Neural crest cell (in vitro differentiated cells): ENCODE measurements around the gene IPCEF1. TPM values are rescaled to one million over a fixed set of nuclear protein-coding genes. Genes with fewer than 3 reads are reported as not detected.

ENCODE experiments used
- DNase-seq: peaks from one replicate; pipeline ENCODE4 v3.0.0; 2021; ENCODE audit warnings: low read depth, mixed read lengths, low spot score
- H3K27ac Mint-ChIP-seq: one replicate; pipeline ENCODE4 v1.8.0; 2021; ENCODE audit warnings: mild to moderate bottlenecking, mixed read lengths; ENCODE audit not compliant: unreplicated experiment
- H3K27me3 Mint-ChIP-seq: 2 replicates; pipeline ENCODE4 v1.8.0; 2021; ENCODE audit warnings: low read depth, mild to moderate bottlenecking, mixed read lengths
- H3K36me3 Mint-ChIP-seq: 2 replicates; pipeline ENCODE4 v1.8.0; 2021; ENCODE audit warnings: low read depth, mild to moderate bottlenecking, mixed read lengths
- H3K4me1 Mint-ChIP-seq: 2 replicates; pipeline ENCODE4 v1.8.0; 2021; ENCODE audit warnings: mixed read lengths
- H3K4me3 Mint-ChIP-seq: one replicate; pipeline ENCODE4 v1.8.0; 2021; ENCODE audit warnings: mild to moderate bottlenecking, mixed read lengths
- H3K9me3 Mint-ChIP-seq: 2 replicates; pipeline ENCODE4 v1.8.0; 2021; ENCODE audit warnings: mixed read lengths
- total RNA-seq: library from RNA; stranded (reverse); gene quantifications from 2 replicates; pipeline ENCODE4 v1.2.1, GENCODE V29; 2021
- TF ChIP-seq, protein P1 (sequence below): fragments of 200-600 bp; sonication (generic); conservative IDR thresholded peaks from 2 replicates; pipeline ENCODE4 v1.5.0; 2021; ENCODE audit warnings: antibody characterized with exemption, mild to moderate bottlenecking

The IPCEF1 gene
- total RNA-seq, 1 donor from 2014 or later, result 0.28 TPM

DNA sequence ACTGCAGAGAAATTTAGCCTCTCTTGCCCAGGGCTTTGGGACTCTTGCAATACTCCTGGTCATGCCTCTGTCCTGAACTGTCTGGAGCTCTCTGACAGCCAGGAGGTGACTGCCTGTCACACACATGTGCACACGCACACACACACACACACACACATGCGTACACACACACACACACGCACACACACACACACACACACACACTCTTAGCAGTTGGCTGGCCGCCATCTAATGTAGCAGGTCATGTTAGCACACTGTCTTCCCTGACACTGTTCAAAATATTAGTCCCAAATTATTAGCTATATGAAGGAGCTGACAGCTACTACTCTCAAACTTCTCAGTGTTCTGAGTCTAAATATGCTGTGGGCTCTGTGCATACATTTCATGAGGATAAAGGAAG is 60.9 kb downstream of the IPCEF1 start:
- no peak for DNase-seq
- TF ChIP-seq, protein P1, sequence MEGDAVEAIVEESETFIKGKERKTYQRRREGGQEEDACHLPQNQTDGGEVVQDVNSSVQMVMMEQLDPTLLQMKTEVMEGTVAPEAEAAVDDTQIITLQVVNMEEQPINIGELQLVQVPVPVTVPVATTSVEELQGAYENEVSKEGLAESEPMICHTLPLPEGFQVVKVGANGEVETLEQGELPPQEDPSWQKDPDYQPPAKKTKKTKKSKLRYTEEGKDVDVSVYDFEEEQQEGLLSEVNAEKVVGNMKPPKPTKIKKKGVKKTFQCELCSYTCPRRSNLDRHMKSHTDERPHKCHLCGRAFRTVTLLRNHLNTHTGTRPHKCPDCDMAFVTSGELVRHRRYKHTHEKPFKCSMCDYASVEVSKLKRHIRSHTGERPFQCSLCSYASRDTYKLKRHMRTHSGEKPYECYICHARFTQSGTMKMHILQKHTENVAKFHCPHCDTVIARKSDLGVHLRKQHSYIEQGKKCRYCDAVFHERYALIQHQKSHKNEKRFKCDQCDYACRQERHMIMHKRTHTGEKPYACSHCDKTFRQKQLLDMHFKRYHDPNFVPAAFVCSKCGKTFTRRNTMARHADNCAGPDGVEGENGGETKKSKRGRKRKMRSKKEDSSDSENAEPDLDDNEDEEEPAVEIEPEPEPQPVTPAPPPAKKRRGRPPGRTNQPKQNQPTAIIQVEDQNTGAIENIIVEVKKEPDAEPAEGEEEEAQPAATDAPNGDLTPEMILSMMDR, result no peak
- Mint-ChIP-seq H3K4me1 (peaks cover 22% of the 10 kb centered on the region), H3K9me3 (no peaks in the 10 kb centered on the region), H3K4me3 (no peak overlapping the region), H3K36me3 (peaks cover 2% of the 10 kb centered on the region), H3K27me3 (no peaks in the 10 kb centered on the region), H3K27ac (no peak overlapping the region)

DNA sequence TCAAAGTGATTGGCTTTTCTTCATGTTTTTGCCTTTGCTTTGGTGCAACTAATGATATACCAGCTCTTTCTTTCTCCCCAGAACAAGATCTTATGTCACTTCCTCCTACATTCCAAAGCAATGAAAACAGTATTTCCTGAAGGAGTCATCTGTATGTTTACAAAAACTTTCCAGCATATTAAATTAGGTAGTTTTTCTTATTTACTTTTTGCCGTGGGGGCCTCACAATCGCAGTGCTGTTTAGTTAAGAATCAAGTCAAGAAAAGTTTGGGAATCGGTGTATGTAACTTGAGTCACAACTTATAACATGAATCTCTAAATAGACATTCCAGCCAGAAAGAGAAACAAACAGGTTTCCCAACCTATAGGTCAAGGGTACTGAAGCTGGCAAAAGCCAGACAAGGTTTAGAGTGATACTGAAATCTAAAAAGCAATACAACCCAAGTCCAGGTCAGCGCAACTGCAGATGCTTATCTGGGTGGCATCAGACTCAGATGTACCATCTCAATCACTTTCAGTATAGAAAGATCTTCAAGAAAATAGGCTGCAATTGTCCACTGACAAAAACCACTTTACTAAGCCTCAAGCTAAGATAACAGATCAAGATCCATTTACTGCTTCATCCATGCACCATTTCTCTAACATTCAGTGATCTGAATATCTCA is 63.6 kb downstream of the IPCEF1 start:
- TF ChIP-seq, protein P1, result no peak
- Mint-ChIP-seq H3K4me1 (peaks cover 11% of the 10 kb centered on the region), H3K4me3 (no peak overlapping the region), H3K9me3 (no peaks in the 10 kb centered on the region), H3K27ac (no peak overlapping the region), H3K36me3 (peaks cover 2% of the 10 kb centered on the region), H3K27me3 (no peaks in the 10 kb centered on the region)
- DNase-seq, result no peak

DNA sequence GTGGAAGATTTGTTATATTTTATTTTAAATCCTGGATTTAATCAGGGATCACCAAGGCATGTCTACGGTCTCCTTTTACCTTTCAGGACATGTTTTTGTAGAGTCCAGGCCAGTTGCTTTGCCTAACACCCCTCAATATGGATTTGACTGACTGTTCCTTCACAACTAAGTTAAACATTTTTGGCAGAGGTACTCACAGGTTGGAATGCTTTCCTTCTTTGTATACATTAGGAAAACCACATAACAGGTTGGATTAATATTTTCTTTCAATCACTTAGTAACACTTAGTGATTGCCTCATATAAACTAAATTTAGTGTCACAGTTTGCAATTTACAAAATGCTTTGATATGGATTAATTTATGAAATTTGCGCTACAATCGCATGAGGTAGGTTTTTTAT is 64.5 kb downstream of the IPCEF1 start:
- H3K9me3 Mint-ChIP-seq, result no peaks in the 10 kb centered on the region
- peaks cover 3% of the 10 kb centered on the region for H3K4me1 Mint-ChIP-seq
- H3K27me3 Mint-ChIP-seq, result no peaks in the 10 kb centered on the region
- DNase-seq, result no peak
- H3K27ac Mint-ChIP-seq, result no peak overlapping the region
- H3K36me3 Mint-ChIP-seq, result peaks cover 2% of the 10 kb centered on the region
- TF ChIP-seq, protein P1, result no peak
- no peak overlapping the region for H3K4me3 Mint-ChIP-seq

DNA sequence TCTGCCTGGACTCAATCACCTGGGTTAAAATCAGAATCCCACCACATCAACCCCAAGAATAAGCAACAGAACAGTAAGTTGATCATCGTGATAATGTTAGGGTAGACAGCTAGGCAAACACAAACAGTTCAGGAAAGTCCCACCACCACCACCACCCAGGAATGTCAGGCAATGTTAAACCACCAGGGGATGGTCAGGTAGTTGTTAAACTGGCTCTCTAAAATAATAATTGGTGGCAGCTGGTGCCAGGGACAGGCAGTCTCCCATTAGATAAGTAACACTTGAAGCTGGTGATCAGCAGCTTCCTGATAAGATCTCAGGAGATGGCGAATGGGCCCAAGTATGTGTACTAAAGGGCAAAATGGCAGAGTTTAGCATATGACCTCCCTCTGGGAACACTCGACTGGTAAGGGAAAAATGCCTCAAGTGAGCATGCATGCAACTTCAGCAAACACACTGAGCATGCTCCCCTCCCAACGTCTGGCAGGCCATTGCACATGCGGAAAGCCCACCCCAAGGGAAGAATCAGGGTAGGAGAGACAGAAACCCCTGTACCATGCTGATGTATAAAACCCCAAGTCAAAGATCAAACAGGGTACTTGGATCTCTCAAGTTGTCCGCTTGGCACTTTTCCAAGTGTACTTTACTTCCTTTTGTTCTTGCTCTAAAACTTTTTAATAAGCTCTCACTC is 66.6 kb downstream of the IPCEF1 start:
- H3K27ac Mint-ChIP-seq, result no peak overlapping the region
- H3K9me3 Mint-ChIP-seq, result no peaks in the 10 kb centered on the region
- TF ChIP-seq, protein P1, result no peak
- peaks cover 3% of the 10 kb centered on the region for H3K4me1 Mint-ChIP-seq
- H3K27me3 Mint-ChIP-seq, result no peaks in the 10 kb centered on the region
- H3K4me3 Mint-ChIP-seq, result no peak overlapping the region
- H3K36me3 Mint-ChIP-seq, result no peaks in the 10 kb centered on the region
- DNase-seq, result no peak

DNA sequence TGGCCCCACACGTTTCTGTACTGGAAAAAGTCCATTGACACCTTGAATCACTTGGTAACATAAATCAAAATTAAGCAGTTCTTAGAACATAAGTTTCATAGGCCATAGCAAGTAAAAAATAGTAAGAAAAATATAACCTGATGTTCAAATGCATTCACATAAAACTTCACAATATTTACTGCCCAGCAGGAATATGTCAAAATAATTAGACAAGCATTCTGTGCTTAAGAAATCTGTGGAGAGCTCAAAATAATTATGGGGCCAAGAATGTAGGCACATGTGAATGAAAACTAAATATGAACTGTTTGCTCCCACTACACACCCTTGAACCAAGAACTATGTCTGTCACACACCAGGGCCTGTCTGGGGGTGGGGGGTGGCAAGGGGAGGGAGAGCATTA is 70.8 kb downstream of the IPCEF1 start:
- H3K4me1 Mint-ChIP-seq, result no peaks in the 10 kb centered on the region
- TF ChIP-seq, protein P1, result no peak
- no peaks in the 10 kb centered on the region for H3K36me3 Mint-ChIP-seq
- H3K9me3 Mint-ChIP-seq, result no peaks in the 10 kb centered on the region
- no peak overlapping the region for H3K4me3 Mint-ChIP-seq
- no peaks in the 10 kb centered on the region for H3K27me3 Mint-ChIP-seq
- no peak overlapping the region for H3K27ac Mint-ChIP-seq
- DNase-seq, result no peak
